HG03095 (cell line): ENCODE results near the gene TRPC4.

Experiments
- ATAC-seq: cut with Tn5 transposase; IDR thresholded peaks from one replicate; pipeline ENCODE4 v1.9.1; 2021; ENCODE audit warnings: moderate library complexity; ENCODE audit not compliant: unreplicated experiment

Gene TRPC4

DNA sequence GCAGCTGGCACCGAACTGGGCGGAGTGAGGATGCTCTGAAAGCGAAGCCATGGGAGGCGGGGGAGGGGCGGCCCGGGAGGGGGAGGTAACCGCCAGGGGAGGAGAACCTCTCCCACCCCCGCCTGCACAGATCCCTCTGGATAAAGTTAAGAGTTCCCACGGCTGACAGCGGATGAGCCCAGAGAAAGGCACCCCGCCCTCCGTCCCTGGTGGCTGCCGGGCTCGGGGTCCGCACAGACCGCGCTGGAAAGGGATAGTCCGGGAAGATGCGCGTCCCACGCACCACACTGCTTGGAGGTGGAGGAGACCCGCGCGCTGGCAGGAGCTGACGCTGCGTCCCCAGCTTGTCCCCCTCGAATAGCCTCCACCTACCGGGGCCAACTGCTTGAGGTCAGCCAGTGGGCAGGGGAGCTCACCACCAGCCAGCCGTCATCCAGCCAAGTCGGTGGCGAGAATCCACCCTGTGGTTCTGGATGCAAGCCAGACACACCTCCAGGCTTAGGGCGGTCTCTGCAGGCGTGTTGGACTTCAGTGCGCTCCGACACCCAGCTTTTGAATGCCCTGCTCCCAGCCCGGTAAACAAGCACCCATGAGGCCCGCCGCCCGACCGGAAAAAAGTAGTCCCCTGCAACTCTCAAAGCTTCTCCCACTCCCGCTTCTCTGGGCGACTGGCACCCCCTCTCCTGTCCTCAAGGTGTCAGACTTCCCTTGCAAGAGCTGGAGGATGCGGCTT lies at the start of gene TRPC4:
TRPC4 (minus strand) TSS at position 17 of the 733 bp plus-strand sequence. CDS start 86,439 bp downstream, outside the sequence.
- no peak for ATAC-seq

DNA sequence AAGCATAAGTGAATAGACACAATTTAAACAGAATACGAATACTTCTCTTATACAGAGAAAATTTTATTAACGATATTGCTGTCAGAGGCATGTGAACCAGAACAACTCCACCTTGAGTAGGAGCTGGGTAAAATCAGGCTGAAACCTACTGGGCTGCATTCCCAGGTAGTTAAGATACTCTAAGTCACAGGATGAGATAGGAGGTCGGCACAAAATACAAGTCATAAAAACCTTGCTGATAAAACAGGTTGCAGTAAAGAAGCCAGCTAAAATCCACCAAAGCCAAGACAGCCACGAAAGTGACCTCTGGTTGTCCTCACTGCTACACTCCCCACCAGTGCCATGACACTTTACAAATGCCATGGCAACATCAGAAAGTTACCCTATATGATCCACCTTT lies 49.2 kb upstream of the TRPC4 start:
- no peak for ATAC-seq

DNA sequence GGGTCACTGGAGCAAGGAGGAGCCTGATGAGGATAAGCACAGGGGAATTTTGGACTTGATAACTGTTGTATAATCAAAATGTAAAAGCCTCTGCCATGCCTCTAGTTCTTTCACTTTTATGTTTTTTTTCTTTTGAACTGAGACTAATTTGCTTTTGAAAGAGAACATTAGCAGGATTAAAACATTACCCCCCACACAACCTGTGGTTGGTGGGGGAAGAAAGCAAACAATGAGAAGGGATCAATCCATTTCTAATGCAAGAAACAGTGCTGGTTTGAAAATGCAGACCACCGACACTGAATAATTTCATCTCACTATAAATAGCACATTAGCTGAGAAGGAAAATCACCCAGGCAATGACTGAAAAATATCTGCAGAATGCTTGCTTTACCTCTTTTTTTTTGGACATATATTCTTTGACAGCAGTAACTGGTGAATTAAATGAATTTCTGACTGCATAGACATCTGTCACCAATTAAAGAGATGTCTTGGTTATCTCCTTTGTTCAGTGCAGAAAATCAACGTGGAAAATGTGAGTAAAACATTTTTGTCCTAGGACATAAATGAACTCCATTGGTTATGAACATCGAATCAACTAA lies 48.6 kb upstream of the TRPC4 start:
- ATAC-seq: no peak

DNA sequence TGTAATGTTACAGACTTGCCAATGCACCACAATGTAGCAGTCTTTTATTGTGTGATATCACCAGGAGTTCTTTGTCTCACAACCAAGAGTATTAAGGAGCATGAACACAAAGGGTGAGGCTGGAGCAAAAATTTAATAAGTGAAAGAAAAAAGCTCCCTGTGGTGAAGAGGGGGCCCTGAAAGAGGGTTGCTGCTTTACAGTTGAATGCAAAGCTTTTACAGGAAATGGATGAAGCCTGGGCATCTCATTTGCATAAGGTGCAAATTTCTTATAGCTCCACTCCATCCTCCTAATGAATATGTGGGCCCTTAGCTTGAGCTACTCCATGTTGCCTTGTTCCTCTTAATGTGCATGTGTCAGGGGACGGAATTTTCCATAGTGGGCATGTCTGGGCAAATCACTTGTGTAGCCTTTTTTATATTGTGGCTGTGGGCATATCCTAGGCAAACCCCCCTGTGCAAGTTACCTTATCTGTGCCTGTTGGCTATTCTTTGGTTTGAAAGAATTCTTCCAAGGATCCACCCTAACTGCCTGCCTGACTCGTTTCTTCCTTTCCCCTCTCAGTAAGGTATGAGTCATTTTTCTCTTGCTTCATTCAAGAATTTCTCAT lies 45.3 kb upstream of the TRPC4 start:
- ATAC-seq: no peak

DNA sequence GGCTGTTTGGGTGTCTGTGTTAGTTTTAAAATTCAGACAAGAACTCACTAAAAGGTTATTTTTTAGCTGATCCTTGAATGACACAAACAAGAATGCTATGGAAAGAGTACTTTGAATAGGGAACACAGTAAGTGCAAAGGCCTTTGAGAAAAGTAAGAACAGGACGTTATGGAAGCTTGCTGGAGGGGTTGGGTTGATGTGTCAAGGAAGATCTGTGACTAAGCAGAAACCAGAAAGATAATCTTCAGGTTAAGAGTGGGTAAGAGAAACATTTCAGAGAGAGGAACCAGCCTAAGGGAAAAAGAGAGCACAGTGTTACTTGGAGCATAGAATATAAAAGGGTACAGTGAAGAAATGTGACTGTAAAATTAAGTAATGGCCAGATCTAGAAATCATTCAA lies 41.2 kb upstream of the TRPC4 start:
- ATAC-seq: no peak

DNA sequence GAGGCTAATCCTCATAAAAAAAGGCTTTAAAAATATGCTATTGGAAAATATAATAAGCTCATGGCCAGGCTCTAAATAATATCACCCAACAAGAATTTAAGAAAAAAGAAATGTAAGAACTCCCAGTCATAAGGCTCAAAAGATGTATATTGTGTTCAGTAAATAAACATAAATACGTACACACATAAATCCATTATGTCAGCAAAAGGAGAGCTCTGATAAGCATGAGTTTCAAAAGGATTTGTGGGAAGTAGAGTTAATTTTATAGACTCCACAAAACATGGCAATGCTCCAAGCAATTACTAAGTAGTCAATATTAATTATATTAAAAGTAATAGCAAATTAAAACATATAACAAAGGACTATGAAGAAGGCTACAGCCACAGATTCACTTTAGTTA lies 37.3 kb upstream of the TRPC4 start:
- ATAC-seq: no peak

DNA sequence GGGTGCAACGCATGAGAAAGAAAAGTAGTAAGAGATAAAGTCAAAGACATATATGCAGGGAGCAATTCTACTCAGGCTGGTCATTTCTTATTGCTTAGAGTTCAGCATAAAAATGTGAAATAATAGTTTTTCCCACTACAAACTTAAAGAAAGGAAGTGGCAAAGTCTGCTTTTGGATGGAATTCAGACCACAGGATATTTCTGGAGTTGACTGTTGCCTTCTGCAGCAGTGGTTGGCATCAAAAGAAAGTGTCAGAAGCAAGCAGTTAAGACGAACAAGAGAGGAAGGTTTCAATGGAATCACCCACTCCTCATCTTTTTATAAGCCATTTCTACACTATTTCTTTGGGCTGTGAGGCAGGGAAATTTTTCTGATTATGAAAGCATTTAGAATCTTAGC lies 36.2 kb upstream of the TRPC4 start:
- no peak for ATAC-seq

DNA sequence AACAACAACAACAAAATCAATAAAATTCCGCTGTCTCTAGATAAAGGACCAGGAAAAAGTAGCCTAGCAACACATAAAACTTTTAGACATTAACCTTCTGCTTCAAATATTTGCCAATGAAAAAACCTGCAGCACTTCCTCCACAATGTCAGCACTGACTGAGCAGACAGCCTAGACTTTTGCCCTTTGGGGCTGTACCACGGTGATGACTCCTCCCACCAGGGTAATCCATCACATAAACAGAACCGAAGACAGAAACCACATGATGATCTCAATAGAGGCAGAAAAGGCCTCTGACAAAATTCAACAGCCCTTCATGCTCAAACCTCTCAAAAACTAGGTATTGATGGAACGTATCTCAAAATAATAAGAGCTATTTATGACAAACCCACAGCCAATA lies 30.2 kb upstream of the TRPC4 start:
- ATAC-seq: no peak

DNA sequence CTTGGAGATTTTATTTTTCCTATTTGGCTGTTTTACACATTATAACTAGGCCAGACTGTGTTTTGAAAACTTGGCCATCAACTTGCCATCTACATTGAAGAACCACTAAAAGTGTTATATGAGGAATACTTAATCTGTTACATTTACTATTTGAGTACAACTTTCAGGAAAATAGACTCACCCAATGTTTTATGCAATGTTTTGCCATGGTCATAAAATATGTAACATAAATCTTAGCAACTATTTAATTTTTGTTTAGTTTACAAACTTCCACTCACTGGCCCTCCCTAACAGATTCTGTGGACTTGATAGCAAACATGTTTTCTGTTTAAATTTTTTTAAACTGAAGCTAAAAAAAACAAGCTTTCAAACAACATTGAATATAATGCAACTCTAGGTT lies 23.7 kb upstream of the TRPC4 start:
- no peak for ATAC-seq

DNA sequence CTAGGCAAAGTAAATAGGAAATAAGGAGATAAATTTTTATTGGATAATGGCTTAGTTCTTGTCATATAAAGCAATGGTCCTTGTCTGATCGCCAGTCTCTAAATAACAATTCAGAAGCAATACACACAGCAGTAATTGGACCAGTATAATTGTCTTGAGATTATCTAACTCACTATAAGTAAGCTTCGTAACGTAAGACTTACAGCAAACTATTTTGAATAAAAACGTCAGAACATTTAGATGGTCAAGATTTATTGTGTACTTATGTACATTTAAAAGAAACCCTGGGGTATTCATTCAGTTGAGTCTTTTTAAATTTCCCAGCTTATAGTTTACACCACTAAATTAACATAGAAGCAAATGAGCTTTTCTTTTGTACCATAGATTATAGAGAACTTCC lies 20.2 kb upstream of the TRPC4 start:
- no peak for ATAC-seq

DNA sequence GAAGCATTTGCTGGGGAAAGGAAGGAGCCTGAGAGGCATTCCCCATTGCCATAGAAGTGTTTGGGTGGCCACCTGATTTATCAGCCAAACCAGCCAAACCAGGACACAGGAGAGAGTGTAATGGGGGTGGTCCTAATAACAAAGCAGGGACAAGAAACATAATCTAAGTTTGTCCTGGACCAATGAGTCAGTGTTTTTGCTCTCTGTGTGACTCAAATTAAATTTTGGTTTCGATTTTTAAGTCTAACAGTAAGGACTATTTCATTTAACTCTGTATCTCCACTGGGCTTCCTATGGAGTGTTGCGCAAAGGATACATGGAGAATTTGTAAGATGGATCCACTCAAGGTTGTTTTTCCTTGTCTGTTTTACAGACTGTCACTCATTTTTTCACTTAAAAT lies 19.5 kb upstream of the TRPC4 start:
- ATAC-seq: no peak

DNA sequence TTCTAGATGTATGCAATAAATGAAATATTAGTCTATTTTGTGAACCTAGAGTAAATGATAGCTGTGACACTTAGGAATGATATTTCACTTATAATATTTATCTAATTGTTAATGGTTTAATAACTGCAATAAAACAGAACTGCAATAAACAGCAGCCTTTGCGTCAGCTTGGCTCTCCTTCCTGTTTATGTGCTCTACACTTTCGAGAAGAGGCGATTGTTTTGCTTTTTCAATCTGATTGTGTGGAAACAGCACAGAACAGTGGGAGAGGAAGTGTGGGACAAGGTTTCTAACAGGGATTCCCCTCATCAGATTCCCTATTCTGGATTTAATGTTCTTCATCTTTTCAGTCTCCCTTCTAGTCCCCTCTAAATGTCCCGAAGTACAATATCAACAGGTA lies 17.3 kb upstream of the TRPC4 start:
- no peak for ATAC-seq

DNA sequence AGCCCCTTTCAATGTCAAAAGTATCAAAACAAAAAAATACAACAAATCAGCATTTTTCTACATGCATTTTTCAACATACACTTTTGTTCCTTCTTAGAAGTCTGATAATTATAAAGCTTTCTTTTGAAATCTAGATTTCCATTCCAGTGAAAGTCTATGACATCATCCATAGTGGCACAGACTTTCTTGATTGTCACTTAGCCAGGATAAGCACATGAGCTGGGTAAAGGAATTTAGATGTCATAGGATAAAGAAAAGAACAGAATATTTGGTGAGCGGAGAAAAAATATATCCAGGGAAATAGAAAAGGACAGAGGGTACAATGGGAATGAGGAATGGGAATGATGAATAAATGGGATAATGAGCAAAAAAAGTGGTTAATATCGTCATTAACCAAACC lies 15.1 kb upstream of the TRPC4 start:
- no peak for ATAC-seq

DNA sequence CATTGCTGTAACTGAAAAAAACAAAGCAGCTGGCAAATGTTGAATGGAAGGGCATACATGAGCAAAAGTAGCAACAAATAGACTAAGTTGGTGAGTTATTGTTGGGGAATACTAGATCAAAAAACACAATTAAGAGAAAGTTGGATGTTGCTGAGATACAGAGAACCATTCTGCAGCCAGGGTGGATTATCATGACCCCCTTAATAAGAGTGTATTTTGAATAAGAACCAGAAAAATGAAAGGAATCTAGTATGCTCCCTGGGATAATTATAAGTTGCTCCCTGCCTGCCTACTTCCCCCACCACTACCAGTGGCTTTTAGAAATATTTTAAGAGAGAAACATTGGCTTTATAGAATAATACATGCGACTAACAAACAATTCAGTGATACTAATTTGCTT lies 14.5 kb upstream of the TRPC4 start:
- no peak for ATAC-seq

DNA sequence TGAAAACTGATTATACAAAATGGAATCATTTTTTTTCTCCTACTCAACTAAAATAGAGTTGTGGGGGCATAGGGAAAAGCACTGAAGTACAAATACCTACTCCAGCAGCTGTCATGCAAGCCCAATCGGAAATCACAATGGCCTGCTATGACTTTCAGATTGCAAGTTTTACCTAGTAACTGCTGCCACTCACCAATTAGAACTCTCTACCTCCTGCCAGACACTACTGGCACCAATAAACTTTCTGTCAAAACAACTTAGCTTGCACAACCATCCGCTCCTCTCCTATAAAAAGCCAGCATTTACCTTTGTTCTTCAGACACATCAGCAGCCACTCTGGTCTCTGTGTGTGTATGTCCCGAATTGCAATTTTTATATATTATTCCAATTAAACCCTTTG lies 9.3 kb upstream of the TRPC4 start:
- ATAC-seq: no peak

DNA sequence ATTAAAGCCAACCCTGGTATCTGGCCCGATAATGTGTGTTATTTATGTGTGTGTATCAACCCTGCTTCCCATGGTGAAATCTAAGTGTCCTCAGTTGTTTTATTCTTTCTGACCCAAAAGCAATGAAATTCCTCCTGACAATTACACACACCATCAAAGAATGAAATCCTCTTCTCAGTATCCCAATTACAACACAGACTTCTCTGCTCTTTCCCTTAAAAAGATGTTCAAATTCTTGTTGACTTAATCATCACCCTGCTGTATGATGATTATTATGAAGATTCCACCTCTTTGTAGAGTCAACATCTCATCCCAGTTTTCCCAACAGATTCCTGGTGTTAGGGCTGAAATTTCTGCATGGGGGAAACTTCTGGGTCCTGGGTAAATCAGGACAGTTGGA lies 8.9 kb upstream of the TRPC4 start:
- no peak for ATAC-seq

DNA sequence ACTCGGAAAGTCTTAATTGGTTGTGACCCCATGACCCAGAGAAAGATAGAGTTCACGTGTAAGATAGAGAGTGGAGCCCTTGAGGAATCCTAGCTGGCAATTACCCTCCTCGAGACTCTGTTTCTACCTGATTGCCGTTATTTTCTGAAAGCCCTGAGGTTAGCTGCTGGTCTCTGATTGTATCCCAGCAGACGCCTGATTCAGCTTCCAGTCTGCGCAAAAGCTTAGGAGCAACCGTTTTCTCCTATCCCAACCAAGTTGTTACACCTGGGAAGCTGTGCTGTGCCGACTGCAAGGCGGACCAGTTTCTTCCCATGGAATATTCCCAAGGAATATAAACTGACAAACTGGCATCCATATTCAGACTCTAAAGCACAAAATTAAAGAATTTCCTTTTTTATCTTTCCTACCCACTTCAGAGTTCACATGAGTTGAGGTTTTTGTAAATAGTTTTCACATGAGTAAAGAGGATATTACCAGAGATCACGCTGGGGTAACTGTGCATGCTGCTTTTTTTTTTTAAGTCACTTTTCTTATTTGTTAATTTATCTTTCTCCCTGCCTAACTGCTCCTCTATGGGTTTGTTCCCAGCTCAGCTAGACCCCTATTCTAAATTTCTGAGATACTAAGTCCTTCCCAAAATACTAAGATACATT lies 1.5 kb upstream of the TRPC4 start:
- ATAC-seq: no peak

DNA sequence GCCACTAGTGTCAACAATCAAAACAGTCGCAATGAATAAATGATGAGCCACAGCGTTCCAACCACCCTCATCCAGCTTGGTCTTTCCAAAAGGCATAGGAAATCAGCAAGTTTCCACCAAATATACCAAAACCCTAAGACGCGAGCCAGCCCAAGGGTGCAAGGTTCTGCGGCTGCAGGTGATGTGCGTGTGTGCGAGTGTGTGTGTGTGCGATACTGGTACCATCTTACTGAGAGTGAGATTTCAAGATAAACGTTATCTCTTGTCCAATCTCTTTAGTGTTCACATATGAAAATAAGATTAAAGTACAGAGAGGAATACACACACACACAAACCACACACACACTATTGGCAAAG lies 895 bp upstream of the TRPC4 start:
- no peak for ATAC-seq

DNA sequence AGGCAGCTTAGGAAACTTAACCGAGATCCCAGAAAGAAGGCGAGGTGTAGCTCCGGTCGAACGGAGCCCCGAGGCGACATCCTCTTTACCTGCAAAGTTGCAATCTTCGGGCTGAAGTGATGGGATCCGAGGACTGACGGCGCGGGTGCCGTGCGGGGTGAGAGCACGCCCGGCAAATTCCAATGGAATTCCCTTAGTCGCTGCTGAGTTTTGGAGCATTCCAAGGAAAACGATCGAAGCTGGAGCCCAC lies 141 bp downstream of the TRPC4 start:
- no peak for ATAC-seq

DNA sequence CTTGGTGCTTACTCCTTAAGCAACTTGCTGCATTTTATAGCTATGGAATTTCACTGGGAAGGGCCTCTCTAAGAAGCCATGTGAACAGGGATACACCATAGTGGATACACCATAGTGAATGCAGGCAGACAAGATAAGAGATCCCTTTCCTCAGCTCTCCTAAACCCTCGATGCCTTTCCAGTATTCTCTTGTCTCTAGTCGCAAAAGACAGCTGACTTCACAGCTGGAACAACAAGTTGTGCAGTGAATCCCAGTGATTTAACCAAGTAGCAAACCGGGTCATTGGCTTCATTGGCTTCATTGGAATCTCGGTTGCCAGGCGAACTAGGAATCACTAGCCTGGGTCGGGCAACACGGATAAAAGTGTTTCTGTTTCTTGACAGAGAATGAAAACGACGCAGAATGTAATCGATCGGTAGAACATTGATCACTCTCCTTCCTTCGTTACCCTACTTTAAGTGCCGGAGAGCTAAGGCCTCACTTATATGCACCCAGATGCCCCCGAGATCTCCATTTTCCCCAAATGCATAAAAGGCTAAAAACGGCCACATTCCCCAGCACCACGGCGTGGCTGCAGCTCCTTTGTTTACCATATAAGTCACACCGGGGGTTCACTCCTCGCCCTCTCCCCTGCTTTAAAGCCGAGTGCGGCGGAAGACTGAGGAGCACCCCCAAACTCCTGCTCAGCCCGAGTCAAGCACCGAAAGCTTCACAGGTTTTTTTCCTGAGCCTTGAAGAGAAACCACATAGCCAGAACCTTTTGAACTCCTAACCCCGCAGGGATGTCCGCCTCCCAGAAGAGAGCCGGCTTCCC lies 674 bp downstream of the TRPC4 start:
- no peak for ATAC-seq

DNA sequence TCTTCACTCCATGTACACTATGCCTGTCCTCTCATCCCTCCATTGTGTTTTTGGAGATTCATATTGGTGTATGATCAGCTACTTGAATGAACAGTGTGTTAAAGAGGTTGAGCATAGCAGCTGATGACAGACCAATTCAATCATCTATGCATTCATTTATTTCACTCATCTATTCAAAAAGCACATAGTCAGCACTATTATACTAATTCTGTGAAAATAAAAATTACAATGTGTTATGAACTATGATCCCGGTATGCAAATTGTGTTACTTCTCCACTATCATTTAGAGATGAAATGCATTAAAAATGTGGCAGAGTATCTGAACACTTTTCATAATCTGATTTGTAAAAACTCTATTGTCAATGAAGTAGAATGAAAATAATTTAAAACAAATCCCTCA lies 5.9 kb downstream of the TRPC4 start:
- ATAC-seq: no peak

DNA sequence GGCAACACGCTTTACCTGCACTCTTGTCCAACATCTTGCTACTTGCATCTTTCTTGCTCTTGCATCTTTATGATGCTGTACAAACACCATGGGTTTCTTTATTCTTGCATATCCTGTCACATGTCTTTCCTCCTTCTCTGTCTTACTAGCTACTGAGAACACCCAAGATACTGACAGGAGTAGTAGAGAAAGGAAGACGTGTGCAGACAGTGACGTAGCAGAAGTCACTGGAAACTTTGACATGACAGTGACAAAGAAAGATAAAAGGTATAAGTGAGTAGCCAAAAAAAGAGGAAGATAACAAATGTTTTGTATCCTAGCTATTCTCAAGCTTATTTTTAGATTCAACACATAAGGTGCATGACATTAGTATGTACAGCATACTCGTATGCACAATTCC lies 34.2 kb downstream of the TRPC4 start:
- ATAC-seq: no peak
